HG03139 (cell line): ENCODE measurements around the gene RAB20.
"Not testable (repeated sequence)": the region's sequence is repeated elsewhere in the genome, so short reads cannot be mapped to it uniquely, and the experiment has no call there.

Experiments
- ATAC-seq: cut with Tn5 transposase; IDR thresholded peaks from one replicate; pipeline ENCODE4 v1.9.1; 2021; ENCODE audit not compliant: unreplicated experiment

RAB20 gene

GRCh38 chr13:110495376-110495775 is 66.1 kb downstream of the RAB20 start:
- no peak for ATAC-seq

GRCh38 chr13:110493613-110494012 is 67.9 kb downstream of the RAB20 start:
- ATAC-seq, result no peak

GRCh38 chr13:110492679-110493593 is 68.6 kb downstream of the RAB20 start:
- no peak for ATAC-seq

- no peak for ATAC-seq
Observed at GRCh38 chr13:110491869-110492678, 69.4 kb downstream of the RAB20 start.

- ATAC-seq, result no peak
Observed at GRCh38 chr13:110490009-110490770, 71.3 kb downstream of the RAB20 start.

GRCh38 chr13:110486880-110487279 is 74.6 kb downstream of the RAB20 start:
- not testable (repeated sequence) for ATAC-seq

GRCh38 chr13:110486061-110486715 is 75.3 kb downstream of the RAB20 start:
- ATAC-seq, result no peak

GRCh38 chr13:110485604-110486003 is 75.9 kb downstream of the RAB20 start:
- no peak for ATAC-seq

GRCh38 chr13:110484290-110485048 is 77.1 kb downstream of the RAB20 start:
- ATAC-seq, result no peak

- ATAC-seq, result no peak
Observed at GRCh38 chr13:110483386-110483968, 78.0 kb downstream of the RAB20 start.

GRCh38 chr13:110480161-110480560 is 81.4 kb downstream of the RAB20 start:
- ATAC-seq, result no peak

- no peak for ATAC-seq
Observed at GRCh38 chr13:110479648-110480047, 81.9 kb downstream of the RAB20 start.

- ATAC-seq, result no peak
Observed at GRCh38 chr13:110479215-110479545, 82.3 kb downstream of the RAB20 start.

GRCh38 chr13:110478405-110479214 is 82.9 kb downstream of the RAB20 start:
- no peak for ATAC-seq

- ATAC-seq, result no peak
Observed at GRCh38 chr13:110477706-110478245, 83.7 kb downstream of the RAB20 start.

- ATAC-seq, result no peak
Observed at GRCh38 chr13:110476220-110476617, 85.3 kb downstream of the RAB20 start.

- ATAC-seq, result no peak
Observed at GRCh38 chr13:110475550-110476219, 85.8 kb downstream of the RAB20 start.

- no peak for ATAC-seq
Observed at GRCh38 chr13:110475117-110475516, 86.4 kb downstream of the RAB20 start.
